Lung (tissue), 12 donors: Measurements from ENCODE around the gene SLC11A2. TPM values are rescaled to one million over a fixed set of nuclear protein-coding genes. Genes with fewer than 3 reads are reported as not detected.

Experiments used
- ATAC-seq: fragments of 200-7000 bp; cut with Tn5 transposase; one replicate; pipeline ENCODE4 v1.9.1; 2020; ENCODE audit warnings: moderate number of reproducible peaks; ENCODE audit not compliant: insufficient read depth, low FRiP score
- DNase-seq, 3 donors: peaks; one replicate each; pipeline ENCODE4 v3.0.0-alpha.2; 2013 to 2017
- H3K27ac ChIP-seq, 2 donors: one replicate each; pipeline ENCODE4 v1.5.1; 2013; ENCODE audit warnings: mild to moderate bottlenecking in 2 of 2, moderate library complexity in 2 of 2, control low read depth in 1 of 2, inconsistent platforms in 1 of 2, low read depth in 1 of 2, low read length in 1 of 2
- H3K27me3 ChIP-seq, 3 donors: one replicate each; pipeline ENCODE4 v1.5.1; 2013; ENCODE audit warnings: low read length in 2 of 3; ENCODE audit not compliant: control insufficient read depth in 3 of 3, insufficient read depth in 3 of 3
- H3K36me3 ChIP-seq, 4 donors: one replicate each; pipeline ENCODE4 v1.5.1; 2013; ENCODE audit warnings: low read length in 4 of 4, mild to moderate bottlenecking in 1 of 4, moderate library complexity in 1 of 4; ENCODE audit not compliant: control insufficient read depth in 4 of 4, insufficient read depth in 4 of 4
- H3K4me1 ChIP-seq, 5 donors: one replicate each; pipeline ENCODE4 v1.5.1; 2013; ENCODE audit warnings: low read length in 5 of 5, mild to moderate bottlenecking in 2 of 5, moderate library complexity in 1 of 5; ENCODE audit not compliant: control insufficient read depth in 5 of 5, insufficient read depth in 5 of 5
- H3K4me3 ChIP-seq: one replicate; pipeline ENCODE4 v1.5.1; 2013; ENCODE audit warnings: mild to moderate bottlenecking, control low read depth, moderate library complexity
- H3K9ac ChIP-seq, 2 donors: one replicate each; pipeline ENCODE4 v1.5.1; 2013; ENCODE audit warnings: low read length in 2 of 2, control low read depth in 1 of 2; ENCODE audit not compliant: insufficient read depth in 1 of 2
- H3K9me3 ChIP-seq, 4 donors: one replicate each; pipeline ENCODE4 v1.5.1; 2013; ENCODE audit warnings: low read length in 3 of 4, mild to moderate bottlenecking in 1 of 4, moderate library complexity in 1 of 4; ENCODE audit not compliant: control insufficient read depth in 4 of 4, insufficient read depth in 3 of 4
- WGBS, 2 donors: extraction: QIAGEN DNeasy Blood & Tissue Kit; methylation state at CpG; one replicate each; pipeline ENCODE4 v1.1.7; 2013; 5-methylcytosine and 5-hydroxymethylcytosine counted together
- polyA plus RNA-seq, 2 donors: library from polyadenylated mRNA; stranded (reverse); fragments of 200-250 nt; gene quantifications; one replicate each; pipeline ENCODE4 v1.2.1, GENCODE V29; 2013
- total RNA-seq, 2 donors: library from RNA; depleted of rRNA in 1 of 2; stranded (reverse); fragments of >200 nt in 1 of 2; gene quantifications; one replicate each; pipeline ENCODE4 v1.2.1, GENCODE V29; 2014 to 2021
- TF ChIP-seq, protein P1 (sequence below): IDR thresholded peaks from 2 replicates; pipeline ENCODE4 v1.5.1; 2012; ENCODE audit warnings: mild to moderate bottlenecking; ENCODE audit errors: control extremely low read depth, extremely low read depth
- donor health status: control.
- donor health status: control.
- donor health status: Bipolar disorder and iron deficiency.
- donor health status: healthy.
- donor health status: DM: yes; HTN: yes; CAD: no.

SLC11A2 gene
- total and polyA plus RNA-seq, 4 donors, result 29.2 to 129 (median 90.6) TPM

DNA sequence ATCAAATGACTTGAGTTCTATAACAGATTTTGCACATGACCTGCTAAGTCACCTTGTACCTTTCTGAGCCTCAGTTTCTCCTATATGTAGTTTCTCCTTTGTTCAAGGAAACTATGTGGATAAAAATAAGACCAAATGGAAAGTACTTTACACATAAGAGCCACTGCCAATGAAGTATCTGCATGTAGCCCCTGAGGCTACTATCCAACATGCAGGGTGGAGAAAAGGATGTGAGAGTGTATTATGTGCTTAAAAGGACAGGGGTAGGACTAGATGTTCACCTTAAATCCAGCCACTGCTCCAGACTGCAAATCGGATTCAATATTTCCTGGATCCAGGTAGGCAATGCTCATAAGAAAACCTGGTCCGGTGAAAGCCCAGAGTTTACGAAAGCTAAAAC, 21.2 kb downstream of the SLC11A2 start:
- peaks cover 4 to 19% (median 15%) of the 10 kb centered on the region in 4 donors for H3K36me3 ChIP-seq

GRCh38 chr12:51004504-51004903, 21.7 kb downstream of the SLC11A2 start:
- H3K27ac ChIP-seq, result no peak overlapping the region
- no peak for ATAC-seq
- no peak overlapping the region for H3K9ac ChIP-seq
- WGBS, 2 donors, result 78 to 83% methylated on average over 6 of the region's 6 CpGs
- TF ChIP-seq, protein P1, sequence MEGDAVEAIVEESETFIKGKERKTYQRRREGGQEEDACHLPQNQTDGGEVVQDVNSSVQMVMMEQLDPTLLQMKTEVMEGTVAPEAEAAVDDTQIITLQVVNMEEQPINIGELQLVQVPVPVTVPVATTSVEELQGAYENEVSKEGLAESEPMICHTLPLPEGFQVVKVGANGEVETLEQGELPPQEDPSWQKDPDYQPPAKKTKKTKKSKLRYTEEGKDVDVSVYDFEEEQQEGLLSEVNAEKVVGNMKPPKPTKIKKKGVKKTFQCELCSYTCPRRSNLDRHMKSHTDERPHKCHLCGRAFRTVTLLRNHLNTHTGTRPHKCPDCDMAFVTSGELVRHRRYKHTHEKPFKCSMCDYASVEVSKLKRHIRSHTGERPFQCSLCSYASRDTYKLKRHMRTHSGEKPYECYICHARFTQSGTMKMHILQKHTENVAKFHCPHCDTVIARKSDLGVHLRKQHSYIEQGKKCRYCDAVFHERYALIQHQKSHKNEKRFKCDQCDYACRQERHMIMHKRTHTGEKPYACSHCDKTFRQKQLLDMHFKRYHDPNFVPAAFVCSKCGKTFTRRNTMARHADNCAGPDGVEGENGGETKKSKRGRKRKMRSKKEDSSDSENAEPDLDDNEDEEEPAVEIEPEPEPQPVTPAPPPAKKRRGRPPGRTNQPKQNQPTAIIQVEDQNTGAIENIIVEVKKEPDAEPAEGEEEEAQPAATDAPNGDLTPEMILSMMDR, result no peak
- no peak overlapping the region for H3K4me3 ChIP-seq
- peaks cover 0 to 15% (median 0%) of the 10 kb centered on the region in 5 donors for H3K4me1 ChIP-seq
- H3K27me3 ChIP-seq, result no peaks in the 10 kb centered on the region
- H3K36me3 ChIP-seq, result peaks cover 4 to 21% (median 15%) of the 10 kb centered on the region in 4 donors
- no peak for DNase-seq
- no peaks in the 10 kb centered on the region for H3K9me3 ChIP-seq

More for the DNA sequence above, 21.2 kb downstream of the SLC11A2 start:
- no peak for ATAC-seq
- H3K9ac ChIP-seq, result no peak overlapping the region
- no peak overlapping the region for H3K4me3 ChIP-seq
- DNase-seq, result no peak
- H3K9me3 ChIP-seq, result no peaks in the 10 kb centered on the region
- TF ChIP-seq, protein P1, result no peak
- H3K4me1 ChIP-seq, result peaks cover 0 to 15% (median 0%) of the 10 kb centered on the region in 5 donors
- 90 to 94% methylated on average over 3 of the region's 3 CpGs for WGBS, 2 donors
- H3K27ac ChIP-seq, result no peak overlapping the region
- no peaks in the 10 kb centered on the region for H3K27me3 ChIP-seq

DNA sequence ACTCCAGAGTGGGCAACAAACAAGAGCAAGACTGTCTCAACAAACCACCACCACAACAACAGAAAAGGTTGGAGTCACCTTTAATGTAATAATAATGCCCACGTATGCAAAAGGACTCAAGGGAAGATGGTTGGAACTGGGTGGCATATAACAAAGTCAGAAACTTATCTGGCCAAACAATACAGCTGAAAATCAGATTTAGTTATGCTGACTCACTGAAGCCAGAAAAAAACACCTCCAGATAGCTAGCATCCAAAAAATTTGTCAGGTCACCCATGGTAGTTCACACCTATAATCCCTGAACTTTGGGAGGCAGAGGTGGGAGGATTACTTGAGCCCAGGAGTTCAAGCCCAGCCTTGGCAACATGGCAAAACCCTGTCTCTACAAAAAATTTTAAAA, 24.4 kb downstream of the SLC11A2 start:
- DNase-seq, result no peak
- Histone ChIP-seq H3K9me3 (no peaks in the 10 kb centered on the region), H3K36me3 (peaks cover 10 to 26% (median 21%) of the 10 kb centered on the region in 4 donors), H3K27ac (no peak overlapping the region), H3K9ac (no peak overlapping the region), H3K27me3 (no peaks in the 10 kb centered on the region), H3K4me3 (no peak overlapping the region), H3K4me1 (peaks cover 0 to 9% (median 0%) of the 10 kb centered on the region in 5 donors)
- WGBS, 2 donors, result 93% methylated on average over 1 of the region's 1 CpG
- TF ChIP-seq, protein P1, result no peak
- no peak for ATAC-seq

DNA sequence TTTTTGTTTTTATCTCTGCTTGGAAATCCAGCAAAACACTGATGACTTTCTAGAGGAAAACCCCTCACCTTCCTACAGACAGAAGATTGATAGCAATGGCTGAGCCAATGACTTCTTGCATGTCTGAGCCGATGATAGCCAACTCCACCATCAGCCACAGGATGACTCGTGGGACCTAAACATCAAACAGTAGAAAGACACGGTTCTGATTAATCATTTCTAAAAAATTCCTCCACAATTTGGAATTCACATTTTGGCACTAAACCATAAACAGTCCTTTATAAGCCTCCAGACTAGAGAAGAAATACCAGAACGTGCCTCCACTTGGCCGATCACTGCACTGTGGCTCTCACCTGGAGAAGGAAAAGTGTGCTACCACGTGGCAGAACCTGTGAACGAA, 25.9 kb downstream of the SLC11A2 start:
- Histone ChIP-seq H3K9me3 (no peaks in the 10 kb centered on the region), H3K4me1 (peaks cover 0 to 6% (median 0%) of the 10 kb centered on the region in 5 donors), H3K4me3 (no peak overlapping the region), H3K27me3 (no peaks in the 10 kb centered on the region), H3K9ac (no peak overlapping the region), H3K36me3 (peaks cover 16 to 29% (median 29%) of the 10 kb centered on the region in 4 donors), H3K27ac (no peak overlapping the region)
- TF ChIP-seq, protein P1, result no peak
- DNase-seq (no peak), ATAC-seq (no peak)
- WGBS, 2 donors, result 86 to 95% methylated on average over 7 of the region's 7 CpGs
